Mucosa of stomach (tissue), 1 donor: ENCODE measurements around the gene NDRG3.
"Not testable (repeated sequence)": the region's sequence is repeated elsewhere in the genome, so short reads cannot be mapped to it uniquely, and the experiment has no call there.

Experiments
- H3K27me3 ChIP-seq: one replicate; pipeline ENCODE4 v1.7.0; 2013; ENCODE audit warnings: mild to moderate bottlenecking, low read length; ENCODE audit not compliant: control insufficient read depth, insufficient read depth
- H3K36me3 ChIP-seq: one replicate; pipeline ENCODE4 v1.7.0; 2013; ENCODE audit warnings: low read length; ENCODE audit not compliant: control insufficient read depth, insufficient read depth
- H3K4me1 ChIP-seq: one replicate; pipeline ENCODE4 v1.7.0; 2013; ENCODE audit warnings: mild to moderate bottlenecking, low read length; ENCODE audit not compliant: control insufficient read depth, insufficient read depth
- H3K4me3 ChIP-seq: one replicate; pipeline ENCODE4 v1.7.0; 2013; ENCODE audit warnings: low read length
- H3K9ac ChIP-seq: one replicate; pipeline ENCODE4 v1.7.0; 2013; ENCODE audit warnings: mild to moderate bottlenecking, low read length, moderate library complexity
- H3K9me3 ChIP-seq: one replicate; pipeline ENCODE4 v1.7.0; 2013; ENCODE audit warnings: mild to moderate bottlenecking, low read length, moderate library complexity; ENCODE audit not compliant: control insufficient read depth
- donor health status: Pancreatic carcinoma.

The NDRG3 gene

DNA sequence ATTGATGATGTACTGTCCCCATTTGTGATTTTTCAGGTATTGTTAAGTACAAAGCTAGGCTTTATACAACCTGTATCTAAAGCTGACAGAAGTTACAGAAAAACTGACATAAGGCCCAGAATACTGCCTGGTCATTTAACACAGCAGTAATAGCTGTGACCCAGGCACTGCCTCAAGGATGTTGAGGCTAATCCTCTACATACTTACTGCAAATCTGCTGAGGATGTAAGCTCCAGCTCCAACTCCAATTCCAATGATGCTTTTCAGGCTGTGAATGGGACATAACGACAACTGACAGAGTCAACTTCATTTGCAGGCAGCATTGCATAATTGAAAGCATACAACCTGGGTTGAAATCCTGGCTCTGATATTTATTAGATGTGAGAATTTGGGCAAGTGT, 63.6 kb downstream of the NDRG3 start:
- H3K9me3 ChIP-seq: no peaks in the 10 kb centered on the region
- H3K9ac ChIP-seq: no peak overlapping the region
- no peaks in the 10 kb centered on the region for H3K36me3 ChIP-seq
- H3K4me1 ChIP-seq: no peaks in the 10 kb centered on the region
- H3K4me3 ChIP-seq: no peak overlapping the region
- H3K27me3 ChIP-seq: no peaks in the 10 kb centered on the region

- H3K9ac ChIP-seq: no peak overlapping the region
- no peaks in the 10 kb centered on the region for H3K27me3 ChIP-seq
- no peak overlapping the region for H3K4me3 ChIP-seq
- H3K9me3 ChIP-seq: no peaks in the 10 kb centered on the region
- no peaks in the 10 kb centered on the region for H3K36me3 ChIP-seq
- H3K4me1 ChIP-seq: no peaks in the 10 kb centered on the region
These were observed 68.5 kb downstream of the NDRG3 start for GRCh38 chr20:36677422-36677771.

GRCh38 chr20:36676701-36677421, 69.0 kb downstream of the NDRG3 start:
- no peaks in the 10 kb centered on the region for H3K27me3 ChIP-seq
- H3K4me3 ChIP-seq: no peak overlapping the region

GRCh38 chr20:36675545-36675944, 70.3 kb downstream of the NDRG3 start:
- not testable (repeated sequence) for H3K36me3 ChIP-seq, H3K9me3 ChIP-seq, H3K4me3 ChIP-seq, H3K27me3 ChIP-seq, H3K9ac ChIP-seq, H3K4me1 ChIP-seq

More at GRCh38 chr20:36676701-36677421, 69.0 kb downstream of the NDRG3 start:
- H3K4me1 ChIP-seq: no peaks in the 10 kb centered on the region
- H3K36me3 ChIP-seq: no peaks in the 10 kb centered on the region
- H3K9me3 ChIP-seq: no peaks in the 10 kb centered on the region
- H3K9ac ChIP-seq: no peak overlapping the region

GRCh38 chr20:36672991-36673390, 72.9 kb downstream of the NDRG3 start:
- no peak overlapping the region for H3K4me3 ChIP-seq
- H3K4me1 ChIP-seq: no peaks in the 10 kb centered on the region
- no peaks in the 10 kb centered on the region for H3K9me3 ChIP-seq
- H3K9ac ChIP-seq: no peak overlapping the region
- H3K27me3 ChIP-seq: no peaks in the 10 kb centered on the region
- no peaks in the 10 kb centered on the region for H3K36me3 ChIP-seq

- Histone ChIP-seq H3K4me1 (no peaks in the 10 kb centered on the region), H3K27me3 (no peaks in the 10 kb centered on the region), H3K4me3 (no peak overlapping the region), H3K9ac (no peak overlapping the region), H3K36me3 (no peaks in the 10 kb centered on the region), H3K9me3 (no peaks in the 10 kb centered on the region)
These were observed 75.1 kb downstream of the NDRG3 start for GRCh38 chr20:36670665-36671357.

- Histone ChIP-seq H3K4me1 (no peaks in the 10 kb centered on the region), H3K36me3 (no peaks in the 10 kb centered on the region), H3K9me3 (no peaks in the 10 kb centered on the region)
These were observed 79.6 kb downstream of the NDRG3 start for GRCh38 chr20:36666181-36666740.

DNA sequence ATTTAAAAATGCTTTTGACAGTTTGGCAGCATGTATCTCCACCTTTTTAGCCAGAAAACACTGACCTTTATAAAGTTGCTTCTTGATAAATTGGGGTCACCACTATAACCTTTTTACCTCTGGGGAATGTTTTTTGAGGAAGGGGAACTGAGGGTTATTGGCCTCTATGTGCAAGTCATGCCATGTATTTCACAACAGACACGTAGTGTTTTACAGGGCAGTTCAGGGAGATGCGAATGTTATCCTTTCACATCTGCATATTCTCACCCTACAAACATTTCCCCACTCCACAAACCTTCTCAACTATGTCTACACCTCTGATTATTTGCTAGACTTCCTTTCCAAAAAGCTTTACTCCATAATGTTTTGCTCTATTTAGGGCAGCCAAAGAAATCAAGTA, 82.9 kb downstream of the NDRG3 start:
- Histone ChIP-seq H3K4me3 (no peak overlapping the region), H3K9me3 (no peaks in the 10 kb centered on the region), H3K9ac (no peak overlapping the region), H3K36me3 (no peaks in the 10 kb centered on the region), H3K27me3 (no peaks in the 10 kb centered on the region), H3K4me1 (no peaks in the 10 kb centered on the region)

More at GRCh38 chr20:36666181-36666740, 79.6 kb downstream of the NDRG3 start:
- Histone ChIP-seq H3K27me3 (no peaks in the 10 kb centered on the region), H3K9ac (no peak overlapping the region), H3K4me3 (no peak overlapping the region)

DNA sequence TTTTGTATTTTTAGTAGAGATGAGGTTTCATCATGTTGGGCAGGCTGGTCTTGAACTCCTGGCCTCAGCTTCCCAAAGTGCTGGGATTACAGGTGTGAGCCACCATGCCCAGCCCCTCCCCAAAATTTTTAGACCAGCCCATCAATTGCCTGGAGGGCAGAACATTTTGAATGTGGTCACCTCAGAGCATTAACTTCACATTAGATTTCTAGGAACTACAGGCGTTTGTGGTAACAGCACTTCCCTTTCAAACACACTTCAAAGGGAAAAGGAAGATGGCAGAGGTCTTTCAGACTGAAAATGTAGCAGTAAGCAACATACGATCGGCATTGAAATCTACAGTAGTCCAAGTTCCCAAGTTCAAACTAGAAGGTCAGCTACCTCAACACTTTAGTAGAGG, 87.6 kb downstream of the NDRG3 start:
- Histone ChIP-seq H3K36me3 (no peaks in the 10 kb centered on the region), H3K4me1 (no peaks in the 10 kb centered on the region), H3K9ac (no peak overlapping the region), H3K9me3 (no peaks in the 10 kb centered on the region), H3K4me3 (no peak overlapping the region), H3K27me3 (no peaks in the 10 kb centered on the region)

GRCh38 chr20:36656733-36657132, 89.2 kb downstream of the NDRG3 start:
- H3K9ac ChIP-seq: no peak overlapping the region
- H3K36me3 ChIP-seq: no peaks in the 10 kb centered on the region
- H3K4me3 ChIP-seq: no peak overlapping the region
- H3K27me3 ChIP-seq: no peaks in the 10 kb centered on the region
- no peaks in the 10 kb centered on the region for H3K4me1 ChIP-seq
- no peaks in the 10 kb centered on the region for H3K9me3 ChIP-seq

DNA sequence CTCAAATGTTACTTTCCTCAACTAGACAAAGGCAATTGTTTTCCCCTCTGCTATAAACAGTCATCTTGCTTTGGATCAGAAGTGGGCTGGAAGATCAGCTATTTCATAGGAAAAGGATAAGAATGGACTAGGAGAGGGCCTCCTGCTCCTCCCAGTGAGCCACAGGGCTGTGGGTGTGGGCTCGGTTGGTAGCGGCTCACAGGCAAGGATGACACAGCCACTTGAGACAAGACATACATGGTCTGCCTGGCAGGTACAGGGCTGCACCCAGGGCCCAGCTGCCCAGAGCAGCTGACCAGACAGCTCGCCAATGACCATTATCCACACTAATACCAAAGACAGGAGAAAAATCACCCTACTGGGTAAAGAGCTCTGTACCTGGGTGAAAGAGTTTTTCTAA, 90.9 kb downstream of the NDRG3 start:
- Histone ChIP-seq H3K36me3 (no peaks in the 10 kb centered on the region), H3K9ac (no peak overlapping the region), H3K4me1 (no peaks in the 10 kb centered on the region), H3K9me3 (no peaks in the 10 kb centered on the region), H3K4me3 (no peak overlapping the region), H3K27me3 (no peaks in the 10 kb centered on the region)

DNA sequence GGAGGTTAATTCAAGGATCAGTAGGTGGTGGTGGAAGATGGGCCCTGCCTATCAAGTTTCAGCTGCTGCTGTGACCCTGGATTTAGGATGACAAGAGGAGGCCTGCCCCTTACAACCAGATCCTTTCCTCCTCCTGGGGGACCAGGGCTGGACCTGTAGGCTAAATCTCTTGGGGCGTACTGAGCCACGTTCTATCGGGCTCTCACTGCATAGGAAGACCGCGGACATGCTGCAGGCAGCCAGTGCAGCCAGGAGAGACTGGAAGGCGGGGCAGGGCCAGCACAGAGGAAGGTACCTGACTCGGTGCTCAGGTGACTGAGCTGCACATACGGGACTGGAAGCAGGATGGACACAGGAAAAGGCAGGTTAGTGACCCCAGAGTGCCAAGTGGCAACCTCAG, 91.4 kb downstream of the NDRG3 start:
- Histone ChIP-seq H3K4me1 (no peaks in the 10 kb centered on the region), H3K27me3 (no peaks in the 10 kb centered on the region), H3K4me3 (no peak overlapping the region), H3K9me3 (no peaks in the 10 kb centered on the region), H3K36me3 (no peaks in the 10 kb centered on the region), H3K9ac (no peak overlapping the region)
